Measurements from ENCODE around the gene SPSB1.

Gene SPSB1

DNA sequence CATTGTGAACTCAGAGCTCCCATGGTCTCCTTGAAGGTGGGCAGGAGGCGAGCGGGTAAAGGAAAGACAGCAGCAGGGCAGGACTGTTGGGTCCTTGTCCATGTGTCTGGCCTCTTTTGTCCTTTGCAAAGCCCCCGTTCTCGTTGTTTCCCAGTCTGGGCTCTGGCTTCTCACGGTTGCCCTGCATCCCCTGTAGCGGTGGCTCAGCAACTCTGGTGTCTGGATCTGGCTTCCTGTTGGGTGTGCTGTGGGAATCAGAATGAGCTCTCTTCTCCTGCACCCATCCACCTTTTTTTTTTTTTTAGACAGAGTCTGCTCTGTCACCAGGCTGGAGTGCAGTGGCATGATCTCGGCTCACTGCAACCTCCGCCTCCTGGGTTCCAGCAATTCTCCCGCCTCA lies 47.0 kb upstream of the SPSB1 start:
- no peak for DNase-seq (ENCODE audit: low spot score)
- TF ChIP-seq, protein P1, sequence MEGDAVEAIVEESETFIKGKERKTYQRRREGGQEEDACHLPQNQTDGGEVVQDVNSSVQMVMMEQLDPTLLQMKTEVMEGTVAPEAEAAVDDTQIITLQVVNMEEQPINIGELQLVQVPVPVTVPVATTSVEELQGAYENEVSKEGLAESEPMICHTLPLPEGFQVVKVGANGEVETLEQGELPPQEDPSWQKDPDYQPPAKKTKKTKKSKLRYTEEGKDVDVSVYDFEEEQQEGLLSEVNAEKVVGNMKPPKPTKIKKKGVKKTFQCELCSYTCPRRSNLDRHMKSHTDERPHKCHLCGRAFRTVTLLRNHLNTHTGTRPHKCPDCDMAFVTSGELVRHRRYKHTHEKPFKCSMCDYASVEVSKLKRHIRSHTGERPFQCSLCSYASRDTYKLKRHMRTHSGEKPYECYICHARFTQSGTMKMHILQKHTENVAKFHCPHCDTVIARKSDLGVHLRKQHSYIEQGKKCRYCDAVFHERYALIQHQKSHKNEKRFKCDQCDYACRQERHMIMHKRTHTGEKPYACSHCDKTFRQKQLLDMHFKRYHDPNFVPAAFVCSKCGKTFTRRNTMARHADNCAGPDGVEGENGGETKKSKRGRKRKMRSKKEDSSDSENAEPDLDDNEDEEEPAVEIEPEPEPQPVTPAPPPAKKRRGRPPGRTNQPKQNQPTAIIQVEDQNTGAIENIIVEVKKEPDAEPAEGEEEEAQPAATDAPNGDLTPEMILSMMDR (IDR thresholded peaks at IDR 0.05; ENCODE audit: poor library complexity, severe bottlenecking) = no peak
- no peak for ATAC-seq (ENCODE audit: low read depth)
- Histone ChIP-seq H3K27me3 (ENCODE audit: insufficient read depth, poor library complexity, severe bottlenecking) (no peaks in the 10 kb centered on the region), H3K4me3 (ENCODE audit: severe bottlenecking) (no peak overlapping the region), H3K27ac (ENCODE audit: poor library complexity, severe bottlenecking) (no peak overlapping the region), H3K36me3 (ENCODE audit: low read depth) (no peaks in the 10 kb centered on the region), H3K9me3 (ENCODE audit: severe bottlenecking) (no peaks in the 10 kb centered on the region), H3K4me1 (ENCODE audit: insufficient read depth, poor library complexity, severe bottlenecking) (no peaks in the 10 kb centered on the region)

DNA sequence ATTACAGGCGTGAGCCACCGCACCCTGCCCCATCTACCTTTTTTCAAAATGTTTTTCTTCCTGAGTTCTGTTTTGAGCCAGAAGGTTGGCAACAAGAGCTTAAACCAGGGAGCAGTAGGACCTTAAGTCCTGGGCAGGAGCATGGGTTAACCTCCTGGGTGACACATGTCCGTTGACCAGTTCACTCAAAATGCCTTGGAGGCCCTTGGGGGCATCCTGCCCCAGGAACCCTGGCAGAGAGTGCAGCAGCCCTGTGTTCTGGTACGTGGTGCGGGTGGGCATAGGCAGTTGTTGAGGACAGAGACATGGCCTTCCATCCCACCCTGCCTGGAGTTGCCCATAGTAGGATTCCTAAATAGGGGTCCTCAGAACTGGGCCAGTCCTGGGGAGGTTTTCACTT lies 46.5 kb upstream of the SPSB1 start:
- H3K27ac ChIP-seq (ENCODE audit: poor library complexity, severe bottlenecking) = no peak overlapping the region
- H3K27me3 ChIP-seq (ENCODE audit: insufficient read depth, poor library complexity, severe bottlenecking) = no peaks in the 10 kb centered on the region
- no peak overlapping the region for H3K4me3 ChIP-seq (ENCODE audit: severe bottlenecking)
- TF ChIP-seq, protein P1 (IDR thresholded peaks at IDR 0.05; ENCODE audit: poor library complexity, severe bottlenecking) = no peak
- no peaks in the 10 kb centered on the region for H3K4me1 ChIP-seq (ENCODE audit: insufficient read depth, poor library complexity, severe bottlenecking)
- no peak for ATAC-seq (ENCODE audit: low read depth)
- H3K36me3 ChIP-seq (ENCODE audit: low read depth) = no peaks in the 10 kb centered on the region
- no peaks in the 10 kb centered on the region for H3K9me3 ChIP-seq (ENCODE audit: severe bottlenecking)
- no peak for DNase-seq (ENCODE audit: low spot score)

DNA sequence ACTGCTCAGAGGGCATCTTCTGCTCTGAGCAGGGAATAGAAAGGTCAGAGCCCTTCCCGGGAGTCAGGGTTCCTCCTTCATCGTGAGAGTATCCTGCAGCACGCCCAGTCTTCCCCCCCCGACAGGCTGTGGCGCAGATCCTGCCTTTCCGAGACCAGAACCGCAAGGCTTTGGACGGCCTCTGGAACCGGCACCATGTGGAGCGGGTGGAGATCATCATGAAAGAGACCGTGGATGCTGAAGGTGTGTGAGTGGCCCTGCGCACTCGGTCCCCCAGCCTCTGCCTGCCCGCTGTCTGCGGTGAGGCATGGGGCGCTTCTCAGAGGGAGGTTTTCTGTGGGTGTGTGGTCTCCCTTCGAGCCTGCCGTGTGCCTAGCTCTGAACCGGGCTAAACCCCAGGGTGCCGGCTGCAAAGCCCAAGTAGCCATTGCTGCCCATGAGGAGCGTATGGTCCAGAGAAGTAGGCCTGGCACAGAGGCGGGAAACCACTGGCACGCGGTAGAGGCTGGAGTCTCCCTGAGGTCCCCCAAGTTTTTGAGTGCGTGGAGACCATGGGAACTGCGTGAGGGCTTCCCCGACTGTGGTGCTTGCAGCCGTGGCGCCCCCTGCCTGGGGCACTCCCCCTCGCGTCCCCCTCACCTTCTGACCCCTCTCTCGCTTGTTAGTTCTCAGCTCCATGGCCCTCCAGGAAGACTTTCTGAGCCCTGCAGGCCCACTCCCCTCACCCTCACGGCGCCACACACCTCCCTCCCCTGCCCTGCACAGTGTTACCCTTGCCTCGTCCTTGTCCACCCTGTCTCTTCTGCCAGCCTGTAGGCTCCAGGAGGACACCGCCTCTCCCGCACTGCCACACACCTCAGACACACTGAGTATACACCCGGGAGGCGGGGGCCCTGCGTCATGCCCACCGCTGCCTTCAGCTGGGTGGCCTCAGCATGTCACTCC lies 45.6 kb upstream of the SPSB1 start:
- no peak for ATAC-seq (ENCODE audit: low read depth)
- Histone ChIP-seq H3K27ac (ENCODE audit: poor library complexity, severe bottlenecking) (no peak overlapping the region), H3K9me3 (ENCODE audit: severe bottlenecking) (no peaks in the 10 kb centered on the region), H3K4me1 (ENCODE audit: insufficient read depth, poor library complexity, severe bottlenecking) (no peaks in the 10 kb centered on the region), H3K36me3 (ENCODE audit: low read depth) (no peaks in the 10 kb centered on the region), H3K4me3 (ENCODE audit: severe bottlenecking) (no peak overlapping the region), H3K27me3 (ENCODE audit: insufficient read depth, poor library complexity, severe bottlenecking) (no peaks in the 10 kb centered on the region)
- TF ChIP-seq, protein P1 (IDR thresholded peaks at IDR 0.05; ENCODE audit: poor library complexity, severe bottlenecking) = no peak
- no peak for DNase-seq (ENCODE audit: low spot score)

DNA sequence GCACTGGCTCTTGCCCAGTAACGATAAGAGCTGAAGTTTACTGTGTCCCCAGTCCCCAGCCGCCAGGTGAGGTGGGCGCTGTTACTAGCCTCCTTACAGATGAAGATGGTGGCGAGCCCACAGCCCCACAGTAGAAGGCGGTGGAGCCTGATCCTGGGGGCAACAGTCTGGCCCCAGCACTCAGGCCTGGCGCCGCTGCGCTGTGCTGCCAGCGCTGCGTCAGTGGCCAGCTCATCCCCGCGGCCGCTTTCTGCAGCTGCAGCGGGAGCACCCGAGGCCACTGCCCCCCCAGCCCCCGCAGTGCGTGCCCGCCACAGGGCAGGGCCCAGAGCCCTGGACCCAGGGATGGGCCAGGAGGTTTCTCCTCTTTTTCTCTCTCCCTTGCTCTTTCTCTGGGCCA lies 44.8 kb upstream of the SPSB1 start:
- TF ChIP-seq, protein P1 (IDR thresholded peaks at IDR 0.05; ENCODE audit: poor library complexity, severe bottlenecking) = no peak
- H3K27me3 ChIP-seq (ENCODE audit: insufficient read depth, poor library complexity, severe bottlenecking) = no peaks in the 10 kb centered on the region
- H3K4me3 ChIP-seq (ENCODE audit: severe bottlenecking) = no peak overlapping the region
- ATAC-seq (ENCODE audit: low read depth) = no peak
- DNase-seq (ENCODE audit: low spot score) = no peak
- H3K4me1 ChIP-seq (ENCODE audit: insufficient read depth, poor library complexity, severe bottlenecking) = no peaks in the 10 kb centered on the region
- H3K9me3 ChIP-seq (ENCODE audit: severe bottlenecking) = no peaks in the 10 kb centered on the region
- H3K36me3 ChIP-seq (ENCODE audit: low read depth) = no peaks in the 10 kb centered on the region
- no peak overlapping the region for H3K27ac ChIP-seq (ENCODE audit: poor library complexity, severe bottlenecking)
